Endodermal cell (in vitro differentiated cells): ENCODE data around the gene UVRAG. TPM values are rescaled to one million over a fixed set of nuclear protein-coding genes. Genes with fewer than 3 reads are reported as not detected.

ENCODE experiments used
- DNase-seq: peaks from one replicate; pipeline ENCODE4 v3.0.0-alpha.2; 2017
- H3K27ac ChIP-seq: 2 replicates; pipeline ENCODE4 v1.5.1; 2013; ENCODE audit warnings: mild to moderate bottlenecking, low read depth, low read length, moderate library complexity
- H3K27me3 ChIP-seq: 2 replicates; pipeline ENCODE4 v1.6.1; 2013; ENCODE audit warnings: mild to moderate bottlenecking, low read length, moderate library complexity; ENCODE audit not compliant: insufficient read depth, control insufficient read depth, poor library complexity, severe bottlenecking
- H3K36me3 ChIP-seq: 2 replicates; pipeline ENCODE4 v1.7.0; 2013; ENCODE audit warnings: mild to moderate bottlenecking, low read length, moderate library complexity; ENCODE audit not compliant: control insufficient read depth, insufficient read depth
- H3K4me1 ChIP-seq: one replicate; pipeline ENCODE4 v1.7.0; 2013; ENCODE audit warnings: low read length; ENCODE audit not compliant: control insufficient read depth, insufficient read depth
- H3K4me3 ChIP-seq: 2 replicates; pipeline ENCODE4 v1.5.1; 2013; ENCODE audit warnings: mild to moderate bottlenecking, low read length, moderate library complexity
- H3K9ac ChIP-seq: 2 replicates; pipeline ENCODE4 v1.6.1; 2013; ENCODE audit warnings: mild to moderate bottlenecking, low read length, moderate library complexity; ENCODE audit not compliant: poor library complexity, severe bottlenecking; ENCODE audit errors: extremely low read depth
- H3K9me3 ChIP-seq: 2 replicates; pipeline ENCODE4 v1.6.1; 2013; ENCODE audit warnings: mild to moderate bottlenecking, low read length, moderate library complexity; ENCODE audit not compliant: control insufficient read depth
- H3K27ac Mint-ChIP-seq: 2 replicates; pipeline ENCODE4 v1.8.0; 2020; ENCODE audit warnings: mixed read lengths
- H3K27me3 Mint-ChIP-seq: 2 replicates; pipeline ENCODE4 v1.8.0; 2021; ENCODE audit warnings: mild to moderate bottlenecking, mixed read lengths; ENCODE audit not compliant: insufficient read depth
- H3K36me3 Mint-ChIP-seq: 2 replicates; pipeline ENCODE4 v1.8.0; 2020; ENCODE audit warnings: low read depth, mixed read lengths
- H3K4me1 Mint-ChIP-seq: 2 replicates; pipeline ENCODE4 v1.8.0; 2020; ENCODE audit warnings: mixed read lengths
- H3K4me3 Mint-ChIP-seq: 2 replicates; pipeline ENCODE4 v1.8.0; 2020; ENCODE audit warnings: mild to moderate bottlenecking, moderate library complexity, mixed read lengths
- H3K9me3 Mint-ChIP-seq: 2 replicates; pipeline ENCODE4 v1.8.0; 2020; ENCODE audit warnings: mild to moderate bottlenecking, mixed read lengths
- WGBS, 2 experiments: methylation state at CpG; one replicate each; pipeline versions ENCODE4 v1.1.5 to v1.1.7; 2013; ENCODE audit warnings: missing lambda C conversion rate in 2 of 2, mixed read lengths in 1 of 2; ENCODE audit not compliant: insufficient coverage in 1 of 2, insufficient read length in 1 of 2; 5-methylcytosine and 5-hydroxymethylcytosine counted together
- total RNA-seq, 2 donors: library from RNA; stranded (reverse); fragmentation: NEBNext Ultra II Directional in 1 of 2; extraction: Animal tissue kit (Norgen Biotek cat#: 25700) in 1 of 2; gene quantifications; 2 replicates in 1 of 2; 3 replicates in 1 of 2; pipeline ENCODE4 v1.2.1, GENCODE V29; 2021
- TF ChIP-seq, protein P1 (sequence below): fragments of 200-600 bp; sonication (generic); conservative IDR thresholded peaks from 2 replicates; pipeline ENCODE4 v1.5.0; 2021; ENCODE audit warnings: antibody characterized with exemption, mild to moderate bottlenecking

The UVRAG gene
- total RNA-seq, 2 donors from 2014 or later: 19.7 to 34.9 TPM

- Histone ChIP-seq H3K4me3 (no peak overlapping the region), H3K36me3 (no peaks in the 10 kb centered on the region), H3K4me1 (peaks cover 3% of the 10 kb centered on the region), H3K27ac (no peak overlapping the region), H3K9me3 (no peaks in the 10 kb centered on the region), H3K27me3 (no peaks in the 10 kb centered on the region), H3K9ac (no peak overlapping the region)
- no peak for DNase-seq
- Mint-ChIP-seq H3K9me3 (no peaks in the 10 kb centered on the region), H3K27me3 (no peaks in the 10 kb centered on the region), H3K27ac (no peak overlapping the region), H3K4me3 (no peak overlapping the region), H3K4me1 (no peaks in the 10 kb centered on the region), H3K36me3 (peaks cover 9% of the 10 kb centered on the region)
- WGBS, 2 experiments: 93 to 95% methylated on average over 4 of the region's 5 CpGs
- TF ChIP-seq, protein P1, sequence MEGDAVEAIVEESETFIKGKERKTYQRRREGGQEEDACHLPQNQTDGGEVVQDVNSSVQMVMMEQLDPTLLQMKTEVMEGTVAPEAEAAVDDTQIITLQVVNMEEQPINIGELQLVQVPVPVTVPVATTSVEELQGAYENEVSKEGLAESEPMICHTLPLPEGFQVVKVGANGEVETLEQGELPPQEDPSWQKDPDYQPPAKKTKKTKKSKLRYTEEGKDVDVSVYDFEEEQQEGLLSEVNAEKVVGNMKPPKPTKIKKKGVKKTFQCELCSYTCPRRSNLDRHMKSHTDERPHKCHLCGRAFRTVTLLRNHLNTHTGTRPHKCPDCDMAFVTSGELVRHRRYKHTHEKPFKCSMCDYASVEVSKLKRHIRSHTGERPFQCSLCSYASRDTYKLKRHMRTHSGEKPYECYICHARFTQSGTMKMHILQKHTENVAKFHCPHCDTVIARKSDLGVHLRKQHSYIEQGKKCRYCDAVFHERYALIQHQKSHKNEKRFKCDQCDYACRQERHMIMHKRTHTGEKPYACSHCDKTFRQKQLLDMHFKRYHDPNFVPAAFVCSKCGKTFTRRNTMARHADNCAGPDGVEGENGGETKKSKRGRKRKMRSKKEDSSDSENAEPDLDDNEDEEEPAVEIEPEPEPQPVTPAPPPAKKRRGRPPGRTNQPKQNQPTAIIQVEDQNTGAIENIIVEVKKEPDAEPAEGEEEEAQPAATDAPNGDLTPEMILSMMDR: no peak
These were observed 6.2 kb downstream of the UVRAG start for GRCh38 chr11:75821202-75821601.

DNA sequence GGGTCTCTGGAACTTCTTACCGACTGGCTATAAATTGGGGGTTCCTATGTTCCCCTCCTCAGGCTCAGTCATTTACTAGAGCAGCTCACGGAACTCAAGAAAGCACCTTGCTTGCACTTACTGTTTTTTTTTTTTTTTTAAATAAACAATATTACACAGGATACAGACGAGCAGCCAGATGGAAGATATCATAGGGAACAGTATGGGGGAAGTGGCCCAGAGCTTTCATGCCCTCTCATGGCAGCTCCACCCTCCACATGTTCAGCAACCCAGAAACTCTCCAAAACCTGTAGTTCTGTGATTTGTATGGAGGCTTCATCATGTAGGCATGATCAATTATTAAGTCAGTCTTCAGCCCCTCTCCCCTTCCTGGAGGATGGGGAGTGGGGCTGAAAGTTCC lies 7.5 kb downstream of the UVRAG start:
- Mint-ChIP-seq H3K4me1 (peaks cover 7% of the 10 kb centered on the region), H3K36me3 (peaks cover 10% of the 10 kb centered on the region), H3K27ac (no peak overlapping the region), H3K9me3 (no peaks in the 10 kb centered on the region), H3K27me3 (no peaks in the 10 kb centered on the region), H3K4me3 (no peak overlapping the region)
- no peak for DNase-seq
- Histone ChIP-seq H3K4me3 (no peak overlapping the region), H3K36me3 (no peaks in the 10 kb centered on the region), H3K27me3 (no peaks in the 10 kb centered on the region), H3K27ac (no peak overlapping the region), H3K9me3 (no peaks in the 10 kb centered on the region), H3K4me1 (no peaks in the 10 kb centered on the region), H3K9ac (no peak overlapping the region)
- TF ChIP-seq, protein P1: no peak
- 89 to 92% methylated on average over 1 to 3 of the region's 3 CpGs for WGBS, 2 experiments

- peaks cover 12% of the 10 kb centered on the region for H3K36me3 Mint-ChIP-seq
- 91 to 93% methylated on average over 4 of the region's 4 CpGs for WGBS, 2 experiments
These were observed 8.4 kb downstream of the UVRAG start for GRCh38 chr11:75823415-75823814.

More at GRCh38 chr11:75823415-75823814, 8.4 kb downstream of the UVRAG start:
- DNase-seq: no peak
- Histone ChIP-seq H3K27me3 (no peaks in the 10 kb centered on the region), H3K9ac (no peak overlapping the region), H3K4me1 (no peaks in the 10 kb centered on the region), H3K27ac (no peak overlapping the region), H3K9me3 (no peaks in the 10 kb centered on the region), H3K36me3 (no peaks in the 10 kb centered on the region), H3K4me3 (no peak overlapping the region)
- no peak overlapping the region for H3K4me3 Mint-ChIP-seq
- no peaks in the 10 kb centered on the region for H3K9me3 Mint-ChIP-seq
- peaks cover 7% of the 10 kb centered on the region for H3K4me1 Mint-ChIP-seq
- TF ChIP-seq, protein P1: no peak
- no peak overlapping the region for H3K27ac Mint-ChIP-seq
- no peaks in the 10 kb centered on the region for H3K27me3 Mint-ChIP-seq
